ENCODE results near the gene MYO7B.

Gene MYO7B

GRCh38 chr2:127590386-127591190 is 55.1 kb downstream of the MYO7B start:
- H3K27me3 ChIP-seq (replicated peaks) = no peaks in the 10 kb centered on the region
- TF ChIP-seq CTCF (IDR thresholded peaks at IDR 0.05; ENCODE audit: low read depth, low read length, missing control alignments) = no peak
- in situ Hi-C loops (cut with HindIII; ENCODE audit: low pct_ligation_motif_present, low sequenced_read_pairs) = no loop called here
- no peak overlapping the region for H3K4me3 ChIP-seq (ENCODE audit: low read depth, low read length)
- H3K27ac ChIP-seq = no peak overlapping the region
- H3K36me3 ChIP-seq (replicated peaks) = no peaks in the 10 kb centered on the region
- no peak for DNase-seq

GRCh38 chr2:127591221-127591923 is 55.9 kb downstream of the MYO7B start:
- TF ChIP-seq CTCF (IDR thresholded peaks at IDR 0.05; ENCODE audit: low read depth, low read length, missing control alignments) = peak; percentile 100
- peak; percentile 53 for DNase-seq
- in situ Hi-C loops (cut with HindIII; ENCODE audit: low pct_ligation_motif_present, low sequenced_read_pairs) = no loop called here
- H3K27me3 ChIP-seq (replicated peaks) = no peaks in the 10 kb centered on the region
- H3K4me3 ChIP-seq (ENCODE audit: low read depth, low read length) = no peak overlapping the region
- H3K36me3 ChIP-seq (replicated peaks) = no peaks in the 10 kb centered on the region
- no peak overlapping the region for H3K27ac ChIP-seq

- no peaks in the 10 kb centered on the region for H3K27me3 ChIP-seq (replicated peaks)
- H3K36me3 ChIP-seq (replicated peaks) = no peaks in the 10 kb centered on the region
- H3K27ac ChIP-seq = no peak overlapping the region
- in situ Hi-C loops (cut with HindIII; ENCODE audit: low pct_ligation_motif_present, low sequenced_read_pairs) = no loop called here
- no peak for DNase-seq
- no peak overlapping the region for H3K4me3 ChIP-seq (ENCODE audit: low read depth, low read length)
- TF ChIP-seq CTCF (IDR thresholded peaks at IDR 0.05; ENCODE audit: low read depth, low read length, missing control alignments) = no peak
Measured at GRCh38 chr2:127592761-127593227, 57.3 kb downstream of the MYO7B start.

GRCh38 chr2:127593228-127594115 is 58.0 kb downstream of the MYO7B start:
- no peak for TF ChIP-seq CTCF (IDR thresholded peaks at IDR 0.05; ENCODE audit: low read depth, low read length, missing control alignments)
- H3K27ac ChIP-seq = no peak overlapping the region
- in situ Hi-C loops (cut with HindIII; ENCODE audit: low pct_ligation_motif_present, low sequenced_read_pairs) = no loop called here

GRCh38 chr2:127594116-127594591 is 58.7 kb downstream of the MYO7B start:
- no peak for TF ChIP-seq CTCF (IDR thresholded peaks at IDR 0.05; ENCODE audit: low read depth, low read length, missing control alignments)
- no peak for DNase-seq
- Histone ChIP-seq H3K36me3 (replicated peaks) (no peaks in the 10 kb centered on the region), H3K27ac (no peak overlapping the region), H3K4me3 (ENCODE audit: low read depth, low read length) (no peak overlapping the region), H3K27me3 (replicated peaks) (no peaks in the 10 kb centered on the region)
- in situ Hi-C loops (cut with HindIII; ENCODE audit: low pct_ligation_motif_present, low sequenced_read_pairs) = no loop called here

More at GRCh38 chr2:127593228-127594115, 58.0 kb downstream of the MYO7B start:
- H3K27me3 ChIP-seq (replicated peaks) = no peaks in the 10 kb centered on the region
- DNase-seq = no peak
- no peak overlapping the region for H3K4me3 ChIP-seq (ENCODE audit: low read depth, low read length)
- no peaks in the 10 kb centered on the region for H3K36me3 ChIP-seq (replicated peaks)

Measured in brain microvascular endothelial cell (primary cell).